ENCODE results near the gene PHTF1.

Gene PHTF1

DNA sequence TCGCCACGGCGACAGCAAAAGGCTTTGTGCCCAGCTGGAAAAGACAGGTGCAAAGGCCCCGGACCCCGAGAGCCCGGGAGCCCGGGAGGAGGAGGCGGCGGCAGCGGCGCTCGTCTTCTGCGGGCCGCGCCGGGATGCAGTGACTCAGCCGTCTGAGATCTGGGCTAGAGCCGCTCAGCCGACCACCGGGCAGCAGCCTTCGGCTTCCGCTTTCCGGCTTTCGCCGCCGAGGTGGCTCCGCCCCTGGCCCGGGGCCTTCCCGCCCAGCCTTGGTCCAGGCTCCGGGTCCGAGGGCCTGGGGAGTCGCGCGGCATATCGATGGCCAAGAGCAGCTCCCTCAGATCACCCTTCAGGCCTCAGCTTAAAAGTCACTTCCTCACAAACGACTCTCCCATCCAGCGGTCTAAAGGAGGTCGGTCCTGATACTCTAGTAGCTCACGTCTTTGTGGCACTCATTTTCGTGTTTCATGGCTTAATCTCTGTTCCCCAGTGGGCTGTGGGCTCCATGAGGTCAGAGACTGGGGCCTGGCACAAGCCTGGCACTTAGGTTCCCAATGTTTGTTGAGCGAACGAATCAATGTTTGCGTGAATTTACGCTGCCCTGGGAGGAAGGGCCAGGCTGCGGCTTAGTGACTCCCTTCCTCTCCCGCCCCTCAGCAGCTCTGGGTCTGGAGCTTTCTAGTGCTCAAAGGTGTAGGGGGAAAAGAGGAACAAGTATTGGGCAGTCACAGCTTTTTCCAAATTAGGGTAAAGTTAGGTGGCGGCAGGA lies at the start of gene PHTF1:
Gene PHTF1 (minus strand): TSS at position 154 of the 769 bp plus-strand sequence. CDS start 783 bp downstream, outside the sequence.
- peak; percentile 70 for DNase-seq

DNA sequence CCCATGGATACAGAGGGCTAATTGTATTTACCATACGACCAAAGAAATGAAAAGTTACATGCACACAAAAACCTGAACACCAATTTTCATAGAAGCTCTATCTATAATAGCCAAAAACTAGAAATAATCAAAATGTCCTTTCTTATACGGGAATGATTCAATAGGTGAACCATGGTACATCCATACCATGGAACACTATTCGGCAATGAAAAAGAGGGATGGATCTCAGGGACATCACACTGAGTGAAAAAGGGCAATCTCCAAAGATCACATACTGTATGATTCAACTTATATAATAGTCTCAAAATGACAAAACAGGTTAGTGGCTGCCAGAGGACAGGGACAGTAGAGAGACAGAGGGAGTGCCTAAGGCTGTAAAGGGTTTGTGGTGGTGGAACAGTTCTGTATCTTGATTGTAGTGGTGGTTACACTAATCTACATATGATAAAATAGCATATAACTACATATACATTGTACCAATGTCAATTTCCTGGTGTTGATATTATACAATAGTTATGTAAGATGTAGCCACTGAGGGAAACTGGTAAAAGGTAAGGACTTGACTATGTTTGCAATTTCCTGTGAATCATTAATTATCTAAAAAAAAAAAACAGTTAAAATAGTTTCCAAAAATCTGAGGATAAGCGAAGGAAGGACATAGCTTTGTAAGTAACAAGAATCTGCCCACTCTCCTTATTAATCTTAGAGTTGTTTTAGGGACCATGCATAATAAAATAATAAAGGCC lies 49.3 kb upstream of the PHTF1 start:
- DNase-seq = no peak

DNA sequence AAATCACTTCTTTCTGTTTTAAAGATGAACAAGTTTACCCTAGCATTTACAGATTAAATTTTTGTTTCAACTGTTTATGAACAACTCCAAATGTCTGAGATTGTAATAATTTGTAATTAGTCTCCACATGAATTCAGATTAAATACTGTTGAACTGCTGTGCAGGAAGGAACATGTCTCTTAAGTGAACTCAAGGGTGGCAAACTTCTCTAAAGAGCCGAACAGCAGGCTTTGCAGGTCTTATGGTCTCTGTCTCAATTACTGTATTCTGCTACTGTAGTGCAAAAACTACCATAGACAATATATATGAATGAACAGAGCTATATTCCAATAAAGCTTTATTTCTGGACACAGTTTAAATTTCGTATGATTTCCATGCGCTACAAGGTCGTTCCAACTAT lies 46.4 kb upstream of the PHTF1 start:
- DNase-seq = no peak

DNA sequence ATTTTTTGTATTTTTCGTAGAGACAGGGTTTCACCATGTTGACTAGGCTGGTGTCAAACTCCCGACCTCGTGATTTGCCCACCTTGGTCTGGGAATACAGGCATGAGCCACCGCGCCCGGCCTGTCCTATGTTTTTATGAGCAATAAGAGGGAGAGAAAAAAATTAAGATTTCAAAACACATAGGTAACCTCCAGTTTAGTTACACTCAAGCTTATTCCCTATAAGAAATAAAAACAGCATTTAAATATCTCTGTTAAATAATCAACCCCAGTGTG lies 45.9 kb upstream of the PHTF1 start:
- no peak for DNase-seq

DNA sequence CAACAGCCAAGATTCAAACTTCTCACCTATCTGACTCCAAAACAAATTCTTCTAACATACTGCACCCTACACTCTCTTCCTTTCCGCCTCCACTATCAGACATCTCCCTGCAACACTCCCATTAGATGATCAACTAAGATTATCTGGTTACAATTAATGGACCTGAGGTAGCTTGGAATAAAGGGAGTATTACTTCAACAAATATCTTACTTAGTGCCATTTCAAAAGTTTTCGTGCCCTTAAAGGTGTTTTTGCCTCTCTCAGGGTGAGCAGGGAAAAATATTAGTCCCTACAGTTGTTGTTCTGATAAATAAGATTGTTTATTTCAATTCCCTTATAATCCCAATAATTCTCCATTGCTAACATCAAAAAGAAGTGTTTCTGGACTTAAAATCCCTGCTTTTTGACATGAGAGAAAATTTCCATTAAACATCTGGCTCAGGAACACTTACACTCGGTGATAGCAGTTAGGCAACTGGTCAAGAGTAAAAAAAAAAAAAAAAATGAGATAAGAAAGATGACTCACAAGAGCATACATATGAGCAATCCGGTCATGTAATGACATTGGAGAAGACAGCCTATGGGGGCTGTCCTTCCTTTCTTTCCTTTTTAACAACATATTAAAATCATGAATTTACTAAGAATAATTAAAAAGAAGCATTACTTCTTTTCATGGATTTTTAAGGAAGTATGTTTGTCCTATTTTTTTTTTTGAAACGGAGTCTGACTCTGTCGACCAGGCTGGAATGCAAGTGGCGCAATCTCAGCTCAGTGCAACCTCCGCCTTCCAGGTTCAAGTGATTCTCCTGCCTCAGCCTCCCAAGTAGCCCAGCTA lies 45.4 kb upstream of the PHTF1 start:
- DNase-seq = no peak

DNA sequence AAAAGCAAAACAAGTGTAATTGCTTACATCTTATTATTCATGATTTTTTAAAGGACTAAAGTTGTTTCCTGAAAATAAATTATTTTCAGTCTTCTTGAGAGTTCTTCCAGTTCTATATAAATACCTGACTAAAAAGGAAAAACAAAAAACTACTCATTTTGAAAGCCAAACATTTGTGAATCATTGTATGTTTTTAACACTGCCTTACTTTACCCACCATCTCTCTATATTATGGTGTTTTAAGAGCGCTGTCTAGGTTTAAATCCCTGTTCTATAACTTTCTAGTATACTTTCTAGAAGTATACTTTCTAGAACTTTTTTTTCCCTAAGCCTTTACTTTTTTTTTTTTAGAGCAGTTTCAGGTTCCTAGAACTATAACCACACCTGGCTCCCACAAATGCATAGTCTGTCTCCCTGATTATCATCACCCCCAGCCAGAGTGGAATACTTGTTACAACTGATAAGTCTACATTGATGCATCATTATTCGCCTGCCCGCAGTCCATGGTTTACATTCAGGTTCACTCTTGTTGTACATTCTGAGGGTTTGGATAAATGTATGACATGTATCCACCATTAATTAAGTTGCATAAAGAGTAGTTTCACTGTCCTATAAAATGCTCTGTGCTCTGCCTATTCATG lies 43.2 kb upstream of the PHTF1 start:
- no peak for DNase-seq

DNA sequence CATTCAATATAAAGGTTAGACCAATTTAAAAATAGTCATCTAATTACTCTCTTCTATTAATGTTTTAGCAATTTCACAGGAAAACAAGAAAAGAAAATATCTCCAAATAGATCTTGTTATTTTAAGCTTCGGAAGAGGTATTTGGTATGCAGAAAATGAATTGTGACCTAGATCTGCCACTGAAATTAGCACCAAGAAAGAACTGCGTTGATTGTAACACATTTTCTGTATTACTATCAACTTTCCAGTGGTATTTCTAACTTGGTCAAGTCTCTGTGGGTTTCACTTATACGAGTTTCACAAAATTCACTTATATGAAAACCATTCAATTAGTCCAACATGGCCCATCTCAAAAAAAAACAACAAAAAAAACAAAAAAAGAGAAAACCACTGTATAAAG lies 41.2 kb upstream of the PHTF1 start:
- no peak for DNase-seq

DNA sequence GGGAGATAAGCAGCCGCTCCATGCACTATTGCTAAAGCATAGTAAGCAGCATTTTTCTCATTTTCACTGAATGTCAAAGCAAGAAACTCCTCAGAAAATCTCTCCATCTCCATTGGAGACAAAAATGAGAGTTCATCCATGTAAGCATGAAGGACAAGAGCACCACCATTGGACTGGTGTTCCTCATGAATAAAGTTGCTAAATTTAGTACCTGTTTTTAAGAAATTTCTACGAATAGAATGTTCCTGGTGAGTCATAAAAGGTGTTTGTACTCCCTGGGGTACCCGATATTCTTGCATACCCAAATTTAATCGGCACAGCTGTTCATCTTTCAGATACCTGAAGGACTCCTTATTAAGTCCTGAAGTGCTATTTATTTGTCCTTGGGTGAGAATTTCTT lies 38.2 kb upstream of the PHTF1 start:
- no peak for DNase-seq

DNA sequence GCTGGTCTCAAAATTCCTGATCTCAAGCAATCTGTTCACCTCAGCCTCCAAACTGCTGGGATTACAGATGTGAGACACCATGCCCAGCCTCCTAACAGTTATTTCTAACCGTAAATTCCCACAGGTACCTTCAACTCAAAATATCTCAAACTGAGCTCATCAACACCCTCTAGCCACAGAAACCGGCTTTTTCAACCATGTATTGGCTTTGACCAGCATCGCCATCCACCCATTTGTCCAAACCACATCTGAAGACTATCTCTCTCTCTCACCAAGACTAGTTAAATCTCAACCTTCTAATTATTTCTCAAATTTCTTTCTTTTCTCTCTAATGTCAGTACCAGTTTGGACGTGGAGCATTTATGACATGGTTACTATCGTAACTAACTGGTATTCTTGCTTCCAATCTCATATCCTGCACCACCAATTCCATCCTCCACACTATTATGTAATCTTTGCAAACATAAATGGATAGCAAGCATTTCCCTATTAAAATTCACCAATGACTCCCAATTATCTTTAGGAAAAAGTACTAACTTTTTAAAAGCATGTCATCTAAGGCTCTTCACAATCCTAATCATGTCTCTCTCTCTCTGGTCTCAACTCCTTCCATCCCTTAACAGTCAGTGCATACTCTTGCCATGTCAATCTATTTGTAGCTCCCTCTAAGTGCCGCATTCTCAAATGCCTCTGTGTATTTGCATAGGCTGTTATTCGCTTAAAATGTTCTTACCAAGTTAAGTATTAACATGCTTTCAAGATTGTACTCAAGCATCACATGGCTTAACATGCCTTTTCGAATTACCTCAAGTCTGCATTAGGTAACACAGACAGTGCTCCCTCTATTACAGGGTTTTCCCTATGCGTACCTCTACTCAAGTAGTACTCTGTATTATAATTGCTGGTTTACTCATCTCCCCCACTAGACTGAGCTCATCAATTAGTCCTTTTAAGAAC lies 34.9 kb upstream of the PHTF1 start:
- DNase-seq = no peak

DNA sequence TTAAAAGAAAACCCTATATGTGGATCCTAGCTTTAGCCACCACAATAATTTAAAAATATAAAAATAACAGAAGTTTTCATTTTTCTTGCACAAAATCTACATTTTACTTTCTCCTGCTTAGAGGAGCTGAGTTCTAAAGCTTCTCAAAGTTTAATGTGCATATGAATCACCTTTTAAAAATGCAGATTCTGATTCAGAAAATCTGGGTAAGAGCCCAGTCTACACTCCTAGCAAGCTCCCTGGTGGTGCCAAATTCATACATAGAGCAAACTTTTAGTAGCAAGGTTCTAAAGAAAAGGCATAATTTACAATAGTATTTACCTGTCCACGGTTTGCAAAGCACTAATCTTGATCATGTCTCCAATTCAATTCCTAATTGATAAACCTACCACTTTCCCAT lies 33.7 kb upstream of the PHTF1 start:
- DNase-seq = no peak

DNA sequence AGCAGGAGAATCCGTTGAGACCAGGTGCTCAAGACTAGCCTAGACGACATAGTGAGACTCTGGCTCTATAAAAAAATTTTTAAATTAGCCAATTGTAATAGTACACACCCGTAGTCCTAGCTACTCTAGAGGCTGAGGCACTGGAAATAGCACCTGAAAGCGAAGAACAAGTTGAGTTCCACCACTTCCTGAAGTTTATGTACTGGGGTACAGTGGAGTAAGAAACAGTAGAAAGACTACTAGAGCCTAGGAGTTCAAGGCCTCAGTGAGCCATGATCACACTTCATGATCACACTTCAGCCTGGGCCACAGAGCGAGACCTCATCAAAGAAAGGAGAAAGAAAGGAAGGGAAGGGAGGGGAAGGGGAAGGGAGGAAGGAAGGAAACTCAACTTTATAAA lies 33.2 kb upstream of the PHTF1 start:
- DNase-seq = no peak

DNA sequence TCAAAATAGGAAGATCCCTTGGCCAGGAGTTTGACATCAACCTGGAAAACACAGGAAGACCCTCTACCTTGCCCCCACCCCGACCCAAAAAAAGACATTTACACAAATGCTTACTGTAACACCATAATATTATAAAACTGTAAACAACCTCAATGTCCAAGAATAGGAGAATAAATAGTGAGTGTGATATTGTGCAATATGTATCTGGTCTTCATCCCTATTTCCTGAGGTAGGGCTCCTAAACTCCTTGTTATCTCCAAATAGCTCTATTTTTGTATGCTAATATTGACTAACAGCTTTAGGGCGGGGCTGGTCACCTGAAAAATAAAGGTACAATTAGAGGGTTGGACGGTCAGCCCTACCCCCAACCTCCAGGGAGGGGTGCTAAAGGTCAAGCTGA lies 29.5 kb upstream of the PHTF1 start:
- no peak for DNase-seq

DNA sequence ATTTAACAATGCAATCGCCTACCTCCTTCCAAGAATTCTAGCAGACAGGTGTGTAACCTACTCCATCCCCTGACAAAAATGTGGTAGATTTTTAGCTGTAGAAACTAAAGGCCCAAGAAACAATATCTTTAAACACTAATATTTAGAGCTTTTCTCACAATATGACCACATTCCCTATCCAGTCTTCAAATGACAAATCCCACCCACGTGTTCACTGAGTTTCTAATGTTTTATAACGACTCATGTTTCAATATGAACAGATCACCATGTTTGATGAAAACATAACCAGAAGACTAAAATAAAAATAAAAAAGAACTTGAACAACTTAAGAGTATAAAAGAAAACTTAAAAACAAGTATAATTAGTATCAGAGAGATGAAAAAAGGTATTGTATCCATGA lies 28.4 kb upstream of the PHTF1 start:
- DNase-seq = no peak

DNA sequence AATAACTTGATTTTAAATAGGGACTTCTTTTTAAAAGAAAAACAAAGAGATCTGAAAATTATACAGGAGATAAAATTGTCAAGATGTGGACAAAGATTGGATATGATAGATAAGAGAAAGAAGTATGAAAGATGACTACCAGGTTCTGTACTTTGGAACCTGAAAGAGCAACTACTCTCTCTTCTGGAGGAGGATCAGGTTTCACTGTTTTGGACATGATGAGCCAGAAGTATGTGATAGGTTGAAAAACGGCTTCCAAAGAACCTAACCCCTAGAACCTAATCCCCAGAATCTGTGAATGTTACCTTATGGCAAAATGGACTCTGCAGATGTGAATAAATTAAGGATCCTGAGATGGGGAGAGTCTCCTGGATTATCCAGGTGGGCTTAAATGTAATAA lies 26.8 kb upstream of the PHTF1 start:
- DNase-seq = no peak

DNA sequence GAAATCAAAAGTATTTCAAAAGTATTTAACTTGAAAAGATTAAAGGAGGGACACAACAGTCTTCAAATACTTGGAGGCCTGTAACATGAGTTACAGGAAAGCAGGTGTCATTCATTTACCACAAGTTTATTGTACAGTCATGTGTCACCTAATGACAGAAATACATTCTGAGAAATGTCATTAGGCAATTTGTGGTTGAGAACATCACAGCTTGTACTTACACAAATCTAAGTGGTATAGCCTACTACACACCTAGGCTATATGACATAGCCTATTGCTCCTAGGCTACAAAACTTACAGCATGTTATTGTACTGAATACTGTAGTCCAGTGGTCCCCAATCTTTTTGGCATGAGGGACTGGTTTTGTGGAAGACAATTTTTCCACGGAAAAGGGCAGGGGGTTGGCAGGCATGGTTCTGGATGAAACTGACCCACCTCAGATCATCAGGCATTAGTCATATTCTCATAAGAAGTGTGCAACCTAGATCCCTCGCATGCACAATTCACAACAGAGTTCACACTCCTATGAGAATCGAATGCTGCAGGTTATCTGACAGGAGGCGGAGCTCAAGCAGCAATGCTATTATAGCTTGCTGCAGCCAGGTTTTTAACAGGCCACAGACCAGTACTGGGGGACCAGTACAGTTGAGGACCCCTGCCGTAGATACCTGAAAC lies 25.0 kb upstream of the PHTF1 start:
- DNase-seq = no peak

DNA sequence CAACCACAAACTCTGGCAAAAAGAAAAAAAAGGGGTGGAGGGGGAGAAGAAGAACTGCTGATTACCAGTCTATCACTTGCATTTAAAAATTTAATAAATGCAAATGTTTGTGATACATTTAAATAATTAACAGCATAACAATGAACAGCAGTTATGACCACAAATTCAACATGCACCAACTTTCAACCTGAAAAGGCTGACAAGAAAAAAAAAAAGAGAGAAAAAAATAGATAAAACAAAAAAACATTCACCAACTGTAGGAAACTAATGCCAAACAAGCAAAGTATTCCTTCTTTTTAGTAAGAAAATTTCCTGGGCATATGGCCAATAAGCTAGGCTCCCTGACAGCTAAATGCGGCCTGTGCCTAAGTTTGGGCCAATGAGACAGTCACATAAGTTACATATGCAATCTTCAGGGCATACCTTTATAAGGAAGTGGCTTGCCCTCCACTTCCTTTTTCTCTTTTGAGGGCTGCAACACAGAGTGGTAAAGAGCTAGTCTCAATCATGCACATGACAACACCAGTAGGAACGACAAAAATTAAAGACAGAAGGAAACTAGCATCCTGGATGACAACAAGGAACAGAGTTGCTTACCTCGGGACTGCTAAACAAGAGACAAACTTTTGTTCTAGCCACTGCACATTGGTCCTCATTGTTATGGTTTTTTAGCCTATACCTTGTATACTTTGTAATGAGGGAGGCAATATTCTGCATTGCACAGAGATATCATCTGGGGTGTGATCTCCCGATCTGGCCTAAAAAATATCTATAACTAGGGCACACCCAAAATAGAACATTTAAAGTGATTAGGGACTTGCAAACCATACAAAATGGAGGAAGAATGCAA lies 24.2 kb upstream of the PHTF1 start:
- peak; percentile 85 for DNase-seq

DNA sequence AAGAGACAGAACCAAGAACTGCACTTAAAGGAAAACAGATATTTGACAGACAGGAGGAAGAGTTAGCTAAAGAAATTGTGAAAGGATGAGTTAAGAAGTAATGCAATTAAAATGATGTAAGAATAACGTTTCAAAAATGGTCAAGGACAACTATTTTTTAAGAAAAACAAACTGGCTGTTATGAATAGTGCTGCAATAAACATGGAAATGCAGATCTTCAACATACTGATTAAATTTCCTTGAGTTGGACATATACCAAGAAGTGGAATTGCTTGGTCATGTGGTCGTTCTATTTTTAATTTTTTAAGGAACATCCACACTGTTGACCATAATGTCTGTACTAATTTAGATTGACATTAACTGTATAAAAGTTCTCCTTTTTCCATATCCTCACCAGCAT lies 23.1 kb upstream of the PHTF1 start:
- DNase-seq = no peak

DNA sequence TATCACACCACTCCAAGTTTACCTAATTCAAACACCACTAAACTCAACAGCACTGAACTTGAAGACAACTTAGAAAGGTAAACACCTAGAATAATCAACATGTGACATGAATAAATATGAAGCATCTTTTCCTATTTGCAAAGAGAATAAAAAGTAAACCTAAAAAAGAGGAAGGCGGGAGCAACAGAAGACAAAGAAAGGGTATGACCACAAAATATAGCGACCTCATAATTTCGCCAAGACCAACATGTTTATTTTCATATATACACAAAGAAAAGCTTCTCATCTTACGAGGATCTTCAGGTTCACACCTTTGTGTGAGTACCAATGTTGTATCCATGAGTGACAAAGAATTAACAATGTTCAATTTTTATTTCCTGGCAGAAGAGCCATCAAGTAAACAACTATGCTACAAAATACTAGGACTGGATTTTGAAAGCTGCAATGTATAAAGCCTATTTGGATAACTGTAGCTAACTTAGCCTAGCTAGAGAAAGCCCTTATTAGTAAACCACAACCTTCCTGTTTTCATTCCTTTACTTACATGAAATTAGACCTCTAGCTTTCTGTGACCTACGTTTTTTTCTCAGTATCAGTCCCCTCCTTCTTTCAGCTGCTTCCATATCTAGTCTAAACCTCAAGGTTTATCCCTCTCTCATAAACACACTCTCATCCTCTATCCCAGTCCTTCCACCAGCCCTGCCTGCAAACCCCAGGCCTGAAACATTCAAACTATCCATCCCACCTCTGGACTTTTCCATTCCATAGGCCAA lies 21.3 kb upstream of the PHTF1 start:
- no peak for DNase-seq

DNA sequence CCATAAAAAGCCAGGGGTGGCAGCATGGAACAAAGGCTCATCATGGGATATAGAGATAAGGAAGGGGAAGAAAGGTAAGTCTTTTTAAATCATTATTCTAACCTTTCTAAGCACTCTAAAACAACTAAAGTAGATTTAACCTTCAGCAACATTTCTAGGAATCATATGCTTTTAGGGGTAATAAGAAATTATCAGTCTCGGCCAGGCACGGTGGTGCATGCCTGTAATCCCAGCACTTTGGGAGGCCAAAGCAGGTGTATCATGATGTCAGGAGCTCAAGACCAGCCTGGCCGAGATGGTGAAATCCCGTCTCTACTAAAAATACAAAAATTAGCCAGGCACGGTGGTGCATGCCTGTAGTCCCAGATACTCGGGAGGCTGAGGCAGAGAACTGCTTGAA lies 20.3 kb upstream of the PHTF1 start:
- no peak for DNase-seq

DNA sequence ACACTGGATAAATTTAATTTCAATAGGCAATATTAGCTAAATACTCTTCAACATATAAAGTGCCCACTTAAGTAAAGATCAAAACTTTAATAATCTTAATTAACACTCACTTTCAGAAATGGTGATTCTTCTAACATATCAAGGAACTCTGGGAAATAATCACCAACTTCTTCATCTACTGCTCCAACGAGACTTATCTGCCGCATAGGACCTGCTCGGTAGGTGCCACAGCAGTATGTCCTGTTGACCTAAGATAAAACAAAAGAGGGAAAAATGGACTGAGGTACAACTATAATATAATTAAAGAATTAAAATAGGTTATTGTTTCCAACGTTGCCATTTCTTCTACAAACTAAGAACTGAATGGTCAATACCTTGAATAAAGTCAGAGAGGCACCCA lies 18.3 kb upstream of the PHTF1 start:
- DNase-seq = no peak

All from KG1 (cell line).